ENCODE measurements around the gene KRTDAP. TPM values are rescaled to one million over a fixed set of nuclear protein-coding genes. Genes with fewer than 3 reads are reported as not detected.
A peak's percentile ranks its signal among the peaks of the same experiment; 100 is the strongest.

KRTDAP gene
- total RNA-seq, 1 donor from 2014 or later: not detected

DNA sequence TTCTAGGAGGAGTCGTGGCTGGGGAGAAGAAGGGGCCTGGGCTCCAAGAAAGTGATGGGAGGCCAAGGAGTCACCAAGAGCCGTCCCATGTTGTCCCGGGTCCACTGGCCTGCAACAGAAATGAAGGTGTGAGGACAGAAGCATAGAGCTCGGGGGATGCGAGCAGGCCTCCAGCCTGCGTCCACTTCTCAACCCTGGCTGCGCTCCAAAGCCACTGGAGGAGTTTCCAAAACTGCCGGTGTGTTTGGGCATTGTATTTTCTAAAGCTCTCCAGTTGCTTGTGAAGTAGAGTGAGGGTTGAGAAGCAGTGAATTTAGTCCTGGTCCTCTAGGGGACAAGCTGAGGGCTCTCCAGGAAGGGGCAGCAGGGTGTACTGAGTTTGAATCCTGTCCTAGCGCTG, 29.2 kb downstream of the KRTDAP start:
- H3K4me1 ChIP-seq: peaks cover 39% of the 10 kb centered on the region
- no peak for DNase-seq
- H3K27ac ChIP-seq (replicated peaks): no peak overlapping the region
- no peaks in the 10 kb centered on the region for H3K36me3 ChIP-seq
- H3K9me3 ChIP-seq (replicated peaks): no peaks in the 10 kb centered on the region
- TF ChIP-seq, protein P1, sequence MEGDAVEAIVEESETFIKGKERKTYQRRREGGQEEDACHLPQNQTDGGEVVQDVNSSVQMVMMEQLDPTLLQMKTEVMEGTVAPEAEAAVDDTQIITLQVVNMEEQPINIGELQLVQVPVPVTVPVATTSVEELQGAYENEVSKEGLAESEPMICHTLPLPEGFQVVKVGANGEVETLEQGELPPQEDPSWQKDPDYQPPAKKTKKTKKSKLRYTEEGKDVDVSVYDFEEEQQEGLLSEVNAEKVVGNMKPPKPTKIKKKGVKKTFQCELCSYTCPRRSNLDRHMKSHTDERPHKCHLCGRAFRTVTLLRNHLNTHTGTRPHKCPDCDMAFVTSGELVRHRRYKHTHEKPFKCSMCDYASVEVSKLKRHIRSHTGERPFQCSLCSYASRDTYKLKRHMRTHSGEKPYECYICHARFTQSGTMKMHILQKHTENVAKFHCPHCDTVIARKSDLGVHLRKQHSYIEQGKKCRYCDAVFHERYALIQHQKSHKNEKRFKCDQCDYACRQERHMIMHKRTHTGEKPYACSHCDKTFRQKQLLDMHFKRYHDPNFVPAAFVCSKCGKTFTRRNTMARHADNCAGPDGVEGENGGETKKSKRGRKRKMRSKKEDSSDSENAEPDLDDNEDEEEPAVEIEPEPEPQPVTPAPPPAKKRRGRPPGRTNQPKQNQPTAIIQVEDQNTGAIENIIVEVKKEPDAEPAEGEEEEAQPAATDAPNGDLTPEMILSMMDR (IDR thresholded peaks at IDR 0.05; ENCODE audit: borderline replicate concordance): no peak
- H3K27me3 ChIP-seq (ENCODE audit: low read depth): no peaks in the 10 kb centered on the region
- intact Hi-C loops (cut with micrococcal nuclease): loop anchor here (10.0 kb wide), 1 partner anchor 106 kb away; the partner anchor contains the start of gene FFAR3
- no peak overlapping the region for H3K4me3 ChIP-seq

DNA sequence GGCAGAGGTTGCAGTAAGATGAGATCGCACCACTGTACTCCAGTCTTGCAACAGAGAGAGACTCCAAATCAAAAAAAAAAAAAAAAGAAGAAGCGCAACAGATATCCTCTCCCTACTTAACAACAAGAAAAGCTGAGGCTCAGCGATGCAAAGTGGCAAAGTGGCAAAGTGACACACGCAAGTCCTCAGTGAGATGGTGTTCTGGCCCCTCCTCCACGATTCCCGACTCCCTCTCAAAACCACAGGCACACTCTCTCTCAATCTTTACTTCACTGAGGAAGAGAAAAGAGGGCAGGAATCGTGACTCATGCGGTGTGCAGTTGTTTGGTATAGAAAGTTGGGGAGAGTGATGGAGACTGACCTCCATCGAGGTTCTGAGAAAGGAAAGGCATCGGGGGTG, 29.7 kb downstream of the KRTDAP start:
- no peak for DNase-seq
- Histone ChIP-seq H3K27ac (replicated peaks) (no peak overlapping the region), H3K9me3 (replicated peaks) (no peaks in the 10 kb centered on the region), H3K27me3 (ENCODE audit: low read depth) (no peaks in the 10 kb centered on the region), H3K4me3 (no peak overlapping the region), H3K36me3 (no peaks in the 10 kb centered on the region), H3K4me1 (peaks cover 39% of the 10 kb centered on the region)
- TF ChIP-seq, protein P1 (IDR thresholded peaks at IDR 0.05; ENCODE audit: borderline replicate concordance): no peak
- intact Hi-C loops (cut with micrococcal nuclease): loop anchor here (10.0 kb wide), 1 partner anchor 106 kb away; the partner anchor contains the start of gene FFAR3

DNA sequence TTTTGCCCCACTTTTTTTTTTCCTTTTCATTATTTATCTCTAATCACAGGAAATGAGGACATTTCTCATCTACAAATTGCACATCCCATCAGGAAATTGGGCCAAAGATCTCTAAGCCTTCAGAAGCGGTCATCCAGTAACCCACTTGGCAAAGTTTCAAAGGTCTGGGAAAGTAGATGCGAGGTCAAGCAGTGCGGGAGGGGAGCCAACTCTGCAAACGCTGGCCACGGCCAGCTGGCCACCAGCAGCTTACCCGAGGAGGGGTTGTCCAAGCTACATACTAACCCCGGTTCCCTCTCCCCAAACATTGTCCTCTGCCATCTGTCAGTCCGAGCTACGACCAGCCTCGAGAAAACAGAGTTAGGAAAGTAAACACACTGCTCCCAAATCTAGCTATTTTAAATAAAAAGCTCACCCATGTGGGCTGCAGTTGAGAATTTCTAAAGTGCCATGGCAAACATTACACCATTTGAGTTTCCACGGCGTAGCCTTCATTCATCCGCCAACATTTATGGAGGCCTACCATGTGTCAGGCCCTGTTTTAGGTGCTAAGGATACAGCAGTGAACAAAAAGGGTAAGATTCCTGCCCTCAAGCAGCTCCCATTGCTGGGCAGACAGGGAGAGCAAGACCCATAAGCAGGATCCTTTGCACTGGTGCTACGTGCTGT, 30.7 kb downstream of the KRTDAP start:
- TF ChIP-seq, protein P1 (IDR thresholded peaks at IDR 0.05; ENCODE audit: borderline replicate concordance): no peak
- Histone ChIP-seq H3K9me3 (replicated peaks) (no peaks in the 10 kb centered on the region), H3K27me3 (ENCODE audit: low read depth) (no peaks in the 10 kb centered on the region), H3K4me3 (no peak overlapping the region), H3K4me1 (peaks cover 39% of the 10 kb centered on the region), H3K36me3 (no peaks in the 10 kb centered on the region), H3K27ac (replicated peaks) (peak overlapping the region; percentile 54)
- peak; percentile 46 for DNase-seq
- intact Hi-C loops (cut with micrococcal nuclease): loop anchor here (10.0 kb wide), 1 partner anchor 105 kb away; the partner anchor contains the start of gene FFAR3

DNA sequence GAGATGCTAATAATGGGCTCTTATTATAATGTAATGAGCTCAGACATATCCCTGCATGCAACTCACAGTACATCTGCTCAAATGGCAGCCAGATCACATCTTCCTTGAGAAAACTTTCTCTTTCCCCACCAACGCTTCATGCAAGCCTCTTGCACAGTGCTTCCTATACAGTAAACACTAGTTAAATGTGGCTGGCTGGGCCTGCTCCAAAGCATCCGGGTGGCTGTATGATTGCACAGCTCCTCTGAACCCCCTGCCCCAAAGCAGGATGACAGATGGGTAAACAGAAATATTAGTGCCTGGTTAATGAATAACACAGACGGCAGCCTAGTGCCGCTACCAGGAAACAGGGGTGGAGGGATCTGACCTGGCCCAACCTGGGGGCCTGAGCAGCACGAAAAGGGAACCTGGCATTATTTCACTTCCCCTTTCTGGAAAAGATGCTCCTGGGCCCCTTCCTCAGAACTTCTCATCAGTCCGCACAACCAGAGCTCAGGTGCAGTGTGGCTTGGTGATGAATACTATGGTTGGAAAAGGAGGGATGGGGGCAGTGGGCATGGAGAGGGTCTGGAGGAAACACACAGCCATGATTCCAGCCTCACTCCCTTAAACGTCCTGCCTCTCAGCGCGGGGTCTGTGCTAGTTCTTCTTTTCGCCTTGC, 31.4 kb downstream of the KRTDAP start:
- intact Hi-C loops (cut with micrococcal nuclease): no loop called here
- no peak for DNase-seq
- Histone ChIP-seq H3K27me3 (ENCODE audit: low read depth) (no peaks in the 10 kb centered on the region), H3K9me3 (replicated peaks) (no peaks in the 10 kb centered on the region), H3K4me3 (no peak overlapping the region), H3K4me1 (peaks cover 39% of the 10 kb centered on the region), H3K27ac (replicated peaks) (peak overlapping the region; percentile 54), H3K36me3 (no peaks in the 10 kb centered on the region)
- TF ChIP-seq, protein P1 (IDR thresholded peaks at IDR 0.05; ENCODE audit: borderline replicate concordance): no peak

DNA sequence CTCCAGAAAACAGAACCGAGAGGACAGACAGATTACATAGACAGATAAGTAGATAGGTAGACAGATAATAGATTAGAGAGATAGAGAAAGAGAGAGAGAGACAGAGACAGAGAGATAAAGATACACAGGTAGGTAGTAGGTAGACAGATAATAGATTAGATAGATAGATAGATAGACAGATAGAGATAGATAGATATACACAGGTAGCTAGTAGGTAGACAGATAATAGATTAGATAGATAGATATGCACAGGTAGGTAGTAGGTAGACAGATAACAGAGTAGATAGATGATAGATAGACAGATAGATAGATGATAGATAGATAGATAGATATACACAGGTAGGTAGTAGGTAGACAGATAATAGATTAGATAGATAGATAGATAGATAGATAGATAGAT, 32.1 kb downstream of the KRTDAP start:
- TF ChIP-seq, protein P1 (IDR thresholded peaks at IDR 0.05; ENCODE audit: borderline replicate concordance): no peak
- Histone ChIP-seq H3K4me1 (peaks cover 39% of the 10 kb centered on the region), H3K36me3 (no peaks in the 10 kb centered on the region), H3K27ac (replicated peaks) (no peak overlapping the region), H3K4me3 (no peak overlapping the region), H3K9me3 (replicated peaks) (no peaks in the 10 kb centered on the region), H3K27me3 (ENCODE audit: low read depth) (no peaks in the 10 kb centered on the region)
- no peak for DNase-seq
- intact Hi-C loops (cut with micrococcal nuclease): no loop called here

Measured in left ventricle myocardium inferior (tissue), 1 donor.